B cell (primary cell): ENCODE data around the gene POLE. TPM values are rescaled to one million over a fixed set of nuclear protein-coding genes. Genes with fewer than 3 reads are reported as not detected.

ENCODE experiments used
- ATAC-seq: fragments of 200-7000 bp; cut with Tn5 transposase; one replicate; pipeline ENCODE4 v1.10.0; 2021; ENCODE audit warnings: low read depth, mild to moderate bottlenecking, moderate number of reproducible peaks, moderate library complexity
- CTCF ChIA-PET: fragments of 350-600 bp; sonication (Branson Sonifier 250); formaldehyde crosslinking; loops from one replicate; lab custom pipeline; 2021; ENCODE audit warnings: antibody characterized with exemption, inconsistent platforms; lab: Charles Lee
- POLR2A ChIA-PET: fragments of 350-600 bp; sonication (Branson Sonifier 250); formaldehyde crosslinking; loops from one replicate; lab custom pipeline; 2021; ENCODE audit warnings: antibody characterized with exemption; lab: Charles Lee
- DNase-seq: peaks from one replicate; pipeline ENCODE4 v3.0.0; 2013
- H2AFZ ChIP-seq: 2 replicates; pipeline ENCODE4 v1.6.1; 2012; ENCODE audit warnings: mild to moderate bottlenecking, low read depth, low read length; ENCODE audit not compliant: insufficient read depth, poor library complexity, severe bottlenecking
- H3K27ac ChIP-seq, 2 donors: 1 replicate in 1 of 2; 2 replicates in 1 of 2; pipeline ENCODE4 v1.5.1; 2012 to 2013; ENCODE audit warnings: low read length in 2 of 2, mild to moderate bottlenecking in 2 of 2, moderate library complexity in 1 of 2
- H3K27me3 ChIP-seq, 4 experiments: fragments of 200-600 bp in 1 of 4; sonication (generic) in 1 of 4; replicated peaks in 1 of 4; 1 replicate in 2 of 4; 2 replicates in 2 of 4; pipeline versions ENCODE4 v1.6.1 to v1.7.0; 2013 to 2016; ENCODE audit warnings: low read length in 3 of 4, mild to moderate bottlenecking in 2 of 4, mixed read lengths in 1 of 4, moderate library complexity in 1 of 4; ENCODE audit not compliant: insufficient read depth in 4 of 4, control insufficient read depth in 3 of 4; ENCODE audit errors: control extremely low read depth in 1 of 4
- H3K36me3 ChIP-seq, 2 experiments: replicated peaks in 1 of 2; 1 replicate in 1 of 2; 2 replicates in 1 of 2; pipeline versions ENCODE4 v1.6.1 to v1.7.1; 2013; ENCODE audit warnings: low read length in 1 of 2; ENCODE audit not compliant: insufficient read depth in 2 of 2, control insufficient read depth in 1 of 2; ENCODE audit errors: control extremely low read depth in 1 of 2, extremely low read depth in 1 of 2
- H3K4me1 ChIP-seq, 2 donors: fragments of 200-600 bp in 1 of 2; sonication (generic) in 1 of 2; 1 replicate in 1 of 2; 2 replicates in 1 of 2; pipeline versions ENCODE4 v1.5.1 to v1.6.1; 2013 to 2017; ENCODE audit warnings: low read length in 2 of 2; ENCODE audit not compliant: control insufficient read depth in 2 of 2, insufficient read depth in 2 of 2
- H3K4me2 ChIP-seq: replicated peaks from 2 replicates; pipeline ENCODE3; 2012; ENCODE audit warnings: mild to moderate bottlenecking, low read depth, low read length; ENCODE audit not compliant: poor library complexity, severe bottlenecking
- H3K4me3 ChIP-seq, 5 experiments: fragments of 200-600 bp in 1 of 5; sonication (generic) in 1 of 5; 1 replicate in 3 of 5; 2 replicates in 2 of 5; pipeline versions ENCODE4 v1.5.1 to v1.7.0; 2011 to 2016; ENCODE audit warnings: low read length in 4 of 5, mild to moderate bottlenecking in 4 of 5, low read depth in 2 of 5, control low read depth in 1 of 5, moderate library complexity in 1 of 5; ENCODE audit not compliant: insufficient read depth in 1 of 5; ENCODE audit errors: control extremely low read depth in 1 of 5, extremely low read depth in 1 of 5
- H3K79me2 ChIP-seq: fragments of 200-600 bp; sonication (generic); one replicate; pipeline ENCODE4 v1.6.0; 2016; ENCODE audit warnings: low read length; ENCODE audit not compliant: control insufficient read depth, insufficient read depth
- H3K9ac ChIP-seq: fragments of 200-600 bp; sonication (generic); 2 replicates; pipeline ENCODE4 v1.6.1; 2017; ENCODE audit warnings: mild to moderate bottlenecking, low read length, moderate library complexity
- H3K9me3 ChIP-seq, 3 donors: one replicate each; pipeline versions ENCODE4 v1.6.1 to v1.7.1; 2013; ENCODE audit warnings: low read length in 2 of 3; ENCODE audit not compliant: control insufficient read depth in 2 of 3, insufficient read depth in 1 of 3; ENCODE audit errors: control extremely low read depth in 1 of 3
- H4K20me1 ChIP-seq: 2 replicates; pipeline ENCODE4 v1.6.0; 2012; ENCODE audit warnings: mild to moderate bottlenecking, low read length; ENCODE audit not compliant: insufficient read depth, control insufficient read depth, poor library complexity, severe bottlenecking
- H3K27ac Mint-ChIP-seq: one replicate; pipeline ENCODE4 v1.8.0; 2021; ENCODE audit warnings: mixed read lengths
- H3K27me3 Mint-ChIP-seq: one replicate; pipeline ENCODE4 v1.8.0; 2021; ENCODE audit warnings: mixed read lengths
- H3K4me1 Mint-ChIP-seq: one replicate; pipeline ENCODE4 v1.8.0; 2021; ENCODE audit warnings: mixed read lengths
- H3K4me3 Mint-ChIP-seq: one replicate; pipeline ENCODE4 v1.8.0; 2021; ENCODE audit warnings: mixed read lengths
- H3K9me3 Mint-ChIP-seq: one replicate; pipeline ENCODE4 v1.8.0; 2022; ENCODE audit warnings: mixed read lengths; ENCODE audit not compliant: insufficient read depth
- EZH2 ChIP-seq: IDR thresholded peaks from 2 replicates; pipeline ENCODE4 v1.6.1; 2012; ENCODE audit warnings: borderline replicate concordance, low read depth, mild to moderate bottlenecking, moderate library complexity, low read length; ENCODE audit not compliant: insufficient read depth, poor library complexity, severe bottlenecking
- WGBS: methylation state at CpG from one replicate; pipeline ENCODE4 v1.1.5; 2013; ENCODE audit warnings: missing lambda C conversion rate; ENCODE audit not compliant: insufficient coverage; 5-methylcytosine and 5-hydroxymethylcytosine counted together
- intact Hi-C: fragments of 100-400 bp; cut with micrococcal nuclease; formaldehyde crosslinking; loops from one replicate; pipeline ENCODE4 v1.10.0; 2022
- polyA plus RNA-seq: library from polyadenylated mRNA; depleted of rRNA; stranded (reverse); fragments of >200 nt; gene quantifications from 2 replicates; pipeline ENCODE4 v1.2.3, GENCODE V29; 2012
- total RNA-seq, 2 donors: library from RNA; stranded (reverse); fragments of 120-200 nt in 1 of 2; gene quantifications; 1 replicate in 1 of 2; 2 replicates in 1 of 2; pipeline versions ENCODE4 v1.2.3 to v1.2.4, GENCODE V29; 2013 to 2022
- TF ChIP-seq, protein P1 (sequence below): fragments of 200-600 bp; IDR thresholded peaks from one replicate; pipeline ENCODE4 v1.8.0; 2022; ENCODE audit warnings: antibody characterized with exemption, mild to moderate bottlenecking

Gene POLE
- total and polyA plus RNA-seq, 2 donors (not counting 1 experiment from before 2014, with no cell fraction given), result 32.0 to 62.0 TPM

GRCh38 chr12:132603240-132604150, 83.6 kb downstream of the POLE start:
- ATAC-seq (no peak), DNase-seq (no peak)
- TF ChIP-seq, protein P1, sequence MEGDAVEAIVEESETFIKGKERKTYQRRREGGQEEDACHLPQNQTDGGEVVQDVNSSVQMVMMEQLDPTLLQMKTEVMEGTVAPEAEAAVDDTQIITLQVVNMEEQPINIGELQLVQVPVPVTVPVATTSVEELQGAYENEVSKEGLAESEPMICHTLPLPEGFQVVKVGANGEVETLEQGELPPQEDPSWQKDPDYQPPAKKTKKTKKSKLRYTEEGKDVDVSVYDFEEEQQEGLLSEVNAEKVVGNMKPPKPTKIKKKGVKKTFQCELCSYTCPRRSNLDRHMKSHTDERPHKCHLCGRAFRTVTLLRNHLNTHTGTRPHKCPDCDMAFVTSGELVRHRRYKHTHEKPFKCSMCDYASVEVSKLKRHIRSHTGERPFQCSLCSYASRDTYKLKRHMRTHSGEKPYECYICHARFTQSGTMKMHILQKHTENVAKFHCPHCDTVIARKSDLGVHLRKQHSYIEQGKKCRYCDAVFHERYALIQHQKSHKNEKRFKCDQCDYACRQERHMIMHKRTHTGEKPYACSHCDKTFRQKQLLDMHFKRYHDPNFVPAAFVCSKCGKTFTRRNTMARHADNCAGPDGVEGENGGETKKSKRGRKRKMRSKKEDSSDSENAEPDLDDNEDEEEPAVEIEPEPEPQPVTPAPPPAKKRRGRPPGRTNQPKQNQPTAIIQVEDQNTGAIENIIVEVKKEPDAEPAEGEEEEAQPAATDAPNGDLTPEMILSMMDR, result no peak
- no peak for TF ChIP-seq EZH2
- Mint-ChIP-seq H3K9me3 (no peaks in the 10 kb centered on the region), H3K27ac (no peak overlapping the region), H3K4me3 (no peak overlapping the region), H3K4me1 (peaks cover 19% of the 10 kb centered on the region), H3K27me3 (peaks cover 23% of the 10 kb centered on the region)
- Histone ChIP-seq H3K4me1 (peaks cover 17 to 20% of the 10 kb centered on the region in 2 donors), H3K27ac (no peak overlapping the region), H3K79me2 (no peaks in the 10 kb centered on the region), H3K27me3 (peaks cover 0 to 52% (median 15%) of the 10 kb centered on the region in 4 experiments), H4K20me1 (no peaks in the 10 kb centered on the region), H3K4me2 (no peak overlapping the region), H3K9me3 (peaks cover 0 to 12% (median 0%) of the 10 kb centered on the region in 3 donors), H3K4me3 (no peak overlapping the region), H3K36me3 (no peaks in the 10 kb centered on the region), H3K9ac (no peak overlapping the region), H2AFZ (no peak overlapping the region)
- CTCF ChIA-PET, result interaction anchor here (3.6 kb wide), 1 partner anchor 11 kb away, joined by 15 read pairs; no protein-coding TSS in a partner anchor
- WGBS, result 43% methylated on average over 66 of the region's 67 CpGs
- intact Hi-C loops, result no loop called here
- POLR2A ChIA-PET, result no interaction called here
